ENCODE data around the gene ATP9B.

DNA sequence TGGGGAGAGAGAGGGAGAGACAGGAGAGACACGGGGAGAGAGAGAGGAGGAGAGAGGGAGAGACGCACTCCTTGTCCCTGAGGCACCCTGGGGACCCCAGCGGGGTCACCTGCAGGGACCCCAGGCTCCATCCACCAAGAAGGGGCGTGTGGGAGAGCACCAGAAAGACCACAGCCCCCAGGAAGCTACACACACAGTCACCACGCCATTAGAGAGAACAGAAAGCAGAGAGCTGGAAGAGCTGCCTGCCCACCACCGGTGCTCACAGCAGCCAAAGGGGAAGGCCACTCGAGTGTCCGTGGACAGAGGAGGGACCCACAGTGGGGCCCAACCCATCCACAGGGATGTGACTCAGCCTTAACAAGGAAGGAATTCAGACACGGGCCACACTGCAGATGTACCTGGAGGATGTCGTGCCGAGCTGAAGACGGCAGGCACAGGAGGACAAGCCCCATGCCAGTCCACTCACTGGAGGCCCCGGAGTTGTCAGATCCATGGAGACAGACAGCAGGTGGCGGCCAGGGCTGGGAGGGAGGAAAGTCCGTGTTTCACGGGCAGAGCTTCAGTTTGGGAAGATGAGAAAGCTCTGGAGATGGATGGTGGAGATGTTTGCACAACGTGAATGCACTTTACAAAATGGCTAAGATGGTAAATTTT is 315.1 kb downstream of the ATP9B start:
- TF ChIP-seq CTCF (tag by site-specific recombination; IDR thresholded peaks at IDR 0.05) (no peak), RBAK (tag by site-specific recombination; IDR thresholded peaks at IDR 0.05) (no peak), ZNF544 (tag by site-specific recombination; IDR thresholded peaks at IDR 0.05) (no peak), ZNF366 (tag by site-specific recombination; conservative IDR thresholded peaks at IDR 0.05) (no peak)
- TF ChIP-seq, protein P1, sequence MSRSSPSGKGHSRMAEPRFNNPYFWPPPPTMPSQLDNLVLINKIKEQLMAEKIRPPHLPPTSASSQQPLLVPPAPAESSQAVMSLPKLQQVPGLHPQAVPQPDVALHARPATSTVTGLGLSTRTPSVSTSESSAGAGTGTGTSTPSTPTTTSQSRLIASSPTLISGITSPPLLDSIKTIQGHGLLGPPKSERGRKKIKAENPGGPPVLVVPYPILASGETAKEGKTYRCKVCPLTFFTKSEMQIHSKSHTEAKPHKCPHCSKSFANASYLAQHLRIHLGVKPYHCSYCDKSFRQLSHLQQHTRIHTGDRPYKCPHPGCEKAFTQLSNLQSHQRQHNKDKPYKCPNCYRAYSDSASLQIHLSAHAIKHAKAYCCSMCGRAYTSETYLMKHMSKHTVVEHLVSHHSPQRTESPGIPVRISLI (tag by site-specific recombination; IDR thresholded peaks at IDR 0.05), result no peak

Data from HEK293 (cell line).